ENCODE measurements around the gene NETO1. TPM values are rescaled to one million over a fixed set of nuclear protein-coding genes. Genes with fewer than 3 reads are reported as not detected.

The NETO1 gene
- total RNA-seq, 1 donor from 2014 or later = not detected

DNA sequence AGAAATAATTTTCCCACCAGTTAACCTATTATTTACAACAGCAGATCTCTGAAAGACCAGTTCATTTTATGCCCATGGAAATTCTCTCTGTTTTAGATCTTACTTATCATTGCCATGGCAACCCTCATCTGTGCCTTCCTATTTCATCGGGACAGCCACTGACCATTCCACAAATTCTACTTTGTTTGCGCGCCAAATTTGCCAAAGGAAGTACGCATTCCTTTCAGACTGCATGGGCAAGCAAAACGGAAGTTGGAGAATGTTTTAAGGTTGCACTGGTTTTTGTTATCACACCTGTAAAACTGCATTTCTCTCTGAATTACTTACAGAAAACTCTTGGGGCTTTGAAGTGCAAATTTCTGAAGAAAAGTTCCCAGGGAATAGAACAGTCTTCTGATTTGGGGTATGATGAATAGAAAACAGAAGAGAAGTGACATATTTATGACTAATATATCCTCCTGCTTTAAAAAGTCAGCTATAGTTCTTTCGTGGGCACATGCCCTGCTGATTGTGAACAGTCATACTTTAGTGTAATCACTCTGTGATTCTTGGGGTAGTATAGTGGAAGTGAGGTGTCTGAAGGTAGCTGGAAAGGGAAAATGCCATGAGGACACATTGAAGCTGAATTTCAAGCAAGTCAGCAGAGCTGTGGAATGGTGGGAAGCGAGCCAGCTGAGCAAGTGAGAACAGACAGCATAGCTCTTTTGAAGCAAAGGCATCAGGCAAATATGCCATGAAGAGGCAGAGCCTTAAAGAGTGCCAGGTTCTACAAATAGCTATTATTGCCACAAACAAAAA, 20.9 kb downstream of the NETO1 start:
- no peak for DNase-seq (ENCODE audit: low read depth, low spot score)

- DNase-seq (ENCODE audit: low read depth, low spot score) = no peak
Observed at GRCh38 chr18:72843743-72844142, 24.0 kb downstream of the NETO1 start.

DNA sequence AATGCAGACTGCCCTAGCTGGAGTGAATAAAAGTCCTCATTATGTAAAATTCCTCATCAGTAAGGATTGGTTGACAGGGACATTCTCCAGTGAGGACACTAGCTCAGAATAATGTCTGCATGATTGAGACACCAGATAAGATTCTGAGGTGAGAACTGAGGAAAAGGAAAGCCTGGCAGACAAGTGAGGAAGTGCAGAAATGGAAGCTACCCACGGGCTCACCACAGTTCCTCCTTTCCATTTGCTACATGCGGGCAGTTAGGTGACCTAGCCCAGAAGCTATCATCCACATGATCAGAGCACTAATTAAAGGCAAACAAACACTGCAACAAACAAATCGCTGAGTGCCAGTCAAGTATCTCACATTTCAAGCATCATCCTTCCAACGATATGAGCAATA, 27.7 kb downstream of the NETO1 start:
- no peak for DNase-seq (ENCODE audit: low read depth, low spot score)

DNA sequence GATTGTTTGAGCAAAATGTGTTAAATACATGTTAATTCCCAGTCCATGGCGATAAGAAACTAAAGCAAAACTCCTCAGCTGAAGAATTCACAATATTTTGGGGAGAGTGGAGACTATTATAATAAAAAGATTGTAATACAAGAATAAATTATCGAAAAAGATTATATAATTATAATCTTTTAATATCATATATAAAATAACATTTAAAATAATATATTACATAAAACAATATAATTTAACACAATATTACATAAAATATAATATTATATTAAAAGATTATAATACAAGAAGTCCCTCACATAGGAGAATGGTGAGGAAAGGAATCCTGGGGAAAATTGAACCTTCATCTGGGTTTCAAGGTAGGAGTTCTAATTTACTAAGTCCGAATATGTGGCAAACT, 33.1 kb downstream of the NETO1 start:
- DNase-seq (ENCODE audit: low read depth, low spot score) = no peak

DNA sequence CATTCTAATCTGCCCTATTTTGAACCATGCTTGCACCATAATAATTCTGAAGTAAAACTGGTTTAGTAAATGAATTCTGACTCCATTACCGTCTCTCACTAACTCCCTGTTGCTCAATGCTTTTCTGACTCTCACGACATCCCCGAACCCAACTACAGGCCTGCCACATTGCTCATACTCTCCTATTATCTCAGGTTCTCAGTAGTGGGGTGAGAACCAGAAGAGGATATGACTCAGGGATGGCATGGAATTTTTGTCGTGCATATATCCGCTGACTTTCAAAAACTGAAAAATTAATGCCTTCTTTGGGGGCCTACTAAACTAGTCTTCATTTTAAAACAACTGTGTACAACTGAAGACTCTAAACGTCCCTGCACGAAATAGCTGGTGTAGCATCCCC, 34.3 kb downstream of the NETO1 start:
- no peak for DNase-seq (ENCODE audit: low read depth, low spot score)

DNA sequence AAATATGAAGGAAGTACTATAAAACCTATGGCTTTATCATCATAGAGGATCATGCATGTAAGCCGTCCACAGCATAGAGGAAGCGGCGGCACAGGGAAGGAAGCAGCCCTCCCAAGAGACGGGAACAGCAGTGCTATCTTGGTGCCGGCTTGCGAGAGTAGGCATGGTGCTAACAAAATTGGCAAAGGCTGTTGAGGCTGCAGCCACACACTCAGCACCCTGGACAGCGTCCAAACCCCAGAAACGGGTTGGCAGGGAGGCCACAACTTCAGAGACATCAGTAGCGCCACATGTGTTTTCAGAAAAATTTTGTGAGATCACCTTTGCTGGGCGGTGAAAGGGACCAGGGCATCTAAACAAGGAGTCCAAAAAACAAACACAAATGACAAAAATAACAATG, 37.7 kb downstream of the NETO1 start:
- no peak for DNase-seq (ENCODE audit: low read depth, low spot score)

DNA sequence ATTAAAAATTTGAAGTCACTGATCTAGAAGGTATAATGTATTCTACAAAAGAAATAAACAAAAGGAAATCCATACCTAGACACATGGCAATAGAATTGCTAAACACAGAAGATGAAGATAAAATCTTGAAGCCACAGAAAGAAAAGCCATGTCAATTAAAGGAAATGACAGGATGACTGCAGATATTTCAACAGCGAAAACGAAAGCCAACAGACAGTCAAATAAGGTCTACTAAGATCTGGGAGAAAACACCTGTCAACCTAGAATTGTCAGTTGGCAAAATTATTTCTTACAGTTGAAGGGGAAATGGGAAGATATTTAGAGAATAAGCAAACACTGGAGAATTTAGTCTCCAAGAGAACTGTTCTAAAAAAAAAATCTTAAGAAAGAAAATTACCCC, 39.2 kb downstream of the NETO1 start:
- no peak for DNase-seq (ENCODE audit: low read depth, low spot score)

- DNase-seq (ENCODE audit: low read depth, low spot score) = no peak
Observed at GRCh38 chr18:72826736-72827135, 41.1 kb downstream of the NETO1 start.

DNA sequence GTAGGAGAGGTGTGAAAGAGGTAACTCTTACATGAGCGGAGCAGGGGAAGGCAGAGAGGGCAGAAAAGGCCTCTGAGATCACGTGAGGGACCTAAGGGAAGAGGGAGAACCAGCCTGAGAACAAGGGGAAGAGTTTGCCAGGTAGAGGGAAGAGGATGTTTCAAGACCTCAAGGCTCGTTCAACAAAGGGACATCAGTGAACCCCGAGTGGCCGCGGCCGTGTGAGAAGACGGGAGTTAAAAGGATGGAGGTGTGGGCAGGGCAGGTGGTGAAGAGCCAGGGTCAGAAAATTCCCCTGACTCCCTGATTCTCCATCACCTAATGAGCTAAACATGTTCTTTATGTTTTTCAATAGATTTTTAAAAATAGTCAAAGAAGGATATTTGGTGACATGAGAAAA, 44.4 kb downstream of the NETO1 start:
- DNase-seq (ENCODE audit: low read depth, low spot score) = no peak

DNA sequence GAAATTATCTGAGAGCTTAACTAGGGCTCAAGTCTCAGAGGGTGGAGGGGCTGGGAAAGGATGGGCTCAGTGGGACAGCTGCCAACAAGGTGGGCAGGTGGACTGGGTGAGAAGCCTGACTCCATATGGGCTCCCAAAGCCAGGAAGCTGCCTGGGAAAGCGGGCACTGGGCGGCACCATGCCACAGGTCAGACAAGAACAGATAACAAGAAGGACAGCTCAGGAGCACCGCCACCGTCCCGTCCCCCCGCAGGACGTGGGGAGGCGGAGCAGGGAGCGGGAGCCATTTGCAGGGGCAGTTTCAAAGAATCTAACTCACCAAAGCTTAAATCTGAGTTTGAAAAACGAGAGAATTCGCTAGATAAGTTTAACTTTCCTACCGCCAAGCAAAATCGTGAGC, 45.6 kb downstream of the NETO1 start:
- no peak for DNase-seq (ENCODE audit: low read depth, low spot score)

DNA sequence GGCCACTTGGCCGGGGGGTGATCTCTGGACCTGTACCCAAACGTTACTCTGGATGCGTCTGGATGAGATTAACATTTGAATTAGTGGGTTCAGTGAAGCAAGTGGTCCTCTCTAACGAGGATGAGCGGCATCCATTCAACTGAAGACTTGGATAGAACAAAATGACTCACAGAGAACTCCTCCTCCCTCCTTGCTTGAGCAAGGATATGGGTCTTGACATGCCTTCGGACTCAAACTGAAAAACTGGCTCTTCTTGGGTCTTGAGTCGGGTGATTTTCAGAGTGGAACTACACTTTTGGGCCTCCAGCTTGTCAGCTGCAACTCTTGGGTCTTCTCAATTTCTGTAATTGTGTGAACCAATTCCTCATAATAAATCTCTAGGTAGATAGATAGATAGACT, 47.2 kb downstream of the NETO1 start:
- no peak for DNase-seq (ENCODE audit: low read depth, low spot score)

DNA sequence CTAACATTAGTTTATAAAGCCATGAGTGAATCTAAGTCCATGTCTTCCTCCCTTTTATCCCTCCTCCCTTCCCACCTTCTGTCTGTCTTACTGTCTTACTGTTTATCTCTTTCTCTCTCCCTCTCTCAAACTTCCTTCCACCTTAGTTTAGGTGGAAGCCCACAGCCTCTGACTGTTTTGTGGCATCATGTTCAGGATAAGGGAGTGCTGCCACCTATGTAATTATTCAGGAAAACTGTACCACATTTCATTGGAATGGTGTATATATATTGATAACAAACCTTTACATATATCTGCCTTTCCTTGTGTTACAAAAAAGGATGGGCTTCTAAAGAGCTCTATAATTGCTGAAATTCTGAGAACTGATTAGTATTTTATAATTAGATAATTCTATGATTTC, 48.7 kb downstream of the NETO1 start:
- no peak for DNase-seq (ENCODE audit: low read depth, low spot score)

- DNase-seq (ENCODE audit: low read depth, low spot score) = no peak
Observed at GRCh38 chr18:72811047-72811446, 56.7 kb downstream of the NETO1 start.

- DNase-seq (ENCODE audit: low read depth, low spot score) = no peak
Observed at GRCh38 chr18:72808680-72809079, 59.1 kb downstream of the NETO1 start.

DNA sequence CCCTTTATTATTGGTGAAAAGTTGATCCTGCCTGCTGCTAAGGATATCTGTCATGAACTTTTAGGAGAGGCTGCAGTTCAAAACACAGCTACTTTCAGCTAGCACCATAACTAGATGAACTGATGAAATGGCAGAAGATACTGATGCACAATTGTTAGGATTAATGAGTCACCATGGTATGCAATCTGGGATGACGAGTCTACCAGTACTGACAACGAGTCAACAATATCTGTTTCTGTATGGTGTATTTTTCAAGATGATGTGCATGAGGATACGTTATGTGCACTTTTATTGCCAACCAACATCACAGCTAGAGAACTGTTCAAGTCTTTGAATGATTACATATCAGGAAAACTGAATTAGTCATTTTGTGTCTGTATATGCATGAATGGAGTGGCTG, 68.7 kb downstream of the NETO1 start:
- no peak for DNase-seq (ENCODE audit: low read depth, low spot score)

- no peak for DNase-seq (ENCODE audit: low read depth, low spot score)
Observed at GRCh38 chr18:72783530-72783929, 84.3 kb downstream of the NETO1 start.

GRCh38 chr18:72774914-72775313, 92.9 kb downstream of the NETO1 start:
- no peak for DNase-seq (ENCODE audit: low read depth, low spot score)

GRCh38 chr18:72772916-72773315, 94.9 kb downstream of the NETO1 start:
- no peak for DNase-seq (ENCODE audit: low read depth, low spot score)

- no peak for DNase-seq (ENCODE audit: low read depth, low spot score)
Observed at GRCh38 chr18:72768681-72769229, 99.0 kb downstream of the NETO1 start.

DNA sequence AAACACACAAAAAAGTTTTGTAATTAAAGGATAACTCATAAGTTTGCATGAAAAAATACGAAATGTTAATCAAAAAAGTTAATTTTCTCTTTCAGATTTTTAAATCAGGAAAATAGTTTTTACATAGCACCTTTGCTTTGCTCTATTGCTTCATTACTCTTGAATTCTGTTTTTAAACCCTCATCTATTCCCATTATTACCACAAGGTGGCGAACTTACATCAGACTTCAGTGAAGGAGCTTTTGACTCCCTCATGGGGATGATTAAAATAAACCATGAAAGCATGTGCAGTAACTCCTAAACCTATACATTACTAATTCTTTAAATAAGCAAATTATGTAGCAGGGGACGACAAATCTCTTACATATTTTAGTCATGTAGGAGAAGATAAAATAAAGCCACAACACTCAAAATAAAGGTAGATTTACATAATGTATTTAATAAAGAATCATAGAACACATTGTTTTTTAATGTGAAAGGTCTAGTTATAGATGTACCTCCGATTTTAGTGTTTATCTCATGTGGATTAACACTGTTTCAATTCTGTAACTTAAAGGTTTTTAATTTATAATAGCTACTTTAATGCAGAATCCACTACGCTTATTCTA, 105.2 kb downstream of the NETO1 start:
- no peak for DNase-seq (ENCODE audit: low read depth, low spot score)

DNA sequence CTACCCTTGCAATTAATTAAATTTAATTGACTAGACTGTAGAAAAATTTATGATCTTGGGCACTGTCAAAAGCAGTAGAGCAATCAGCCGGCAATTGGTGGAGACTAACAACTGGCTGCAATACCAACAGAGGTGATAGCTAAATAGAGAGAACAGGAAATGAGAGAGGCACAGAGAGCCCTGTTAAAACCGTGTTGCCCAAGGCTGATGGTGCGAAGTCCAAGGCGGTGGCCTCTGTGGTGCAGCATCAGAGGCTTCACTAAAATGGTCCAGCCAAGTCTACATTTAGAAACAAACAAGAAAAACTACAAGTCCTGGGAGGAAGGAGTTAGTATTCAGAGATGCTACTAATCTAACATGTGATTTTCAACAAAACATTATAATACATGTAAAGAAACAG, 115.6 kb downstream of the NETO1 start:
- DNase-seq (ENCODE audit: low read depth, low spot score) = no peak

- no peak for DNase-seq (ENCODE audit: low read depth, low spot score)
Observed at GRCh38 chr18:72742002-72742401, 125.8 kb downstream of the NETO1 start.

DNA sequence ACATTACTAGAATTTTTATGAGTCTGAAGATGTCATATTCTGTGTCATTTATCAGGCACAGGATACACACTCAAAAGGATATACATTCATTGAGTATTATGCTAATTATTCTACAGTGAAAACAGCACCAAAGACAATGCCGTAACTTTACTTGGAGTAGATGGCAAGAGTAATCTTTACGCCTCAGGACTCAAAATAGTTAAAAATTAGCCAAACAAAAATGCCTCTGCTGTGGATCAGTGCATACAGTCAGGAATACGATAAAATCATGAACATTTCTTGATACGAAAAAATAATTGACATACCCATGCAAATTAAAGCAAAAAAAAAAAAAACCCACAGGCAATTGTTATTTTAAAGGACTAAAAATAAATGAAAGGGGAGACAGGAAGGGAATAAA, 129.7 kb downstream of the NETO1 start:
- DNase-seq (ENCODE audit: low read depth, low spot score) = no peak
